Measurements from ENCODE around the gene RAB13. TPM values are rescaled to one million over a fixed set of nuclear protein-coding genes. Genes with fewer than 3 reads are reported as not detected.

The RAB13 gene
- total and polyA plus RNA-seq, 2 of the 8 experiments (the other 6 are each of a cell fraction or from before 2014, with no cell fraction given): 70.5 to 157 TPM

DNA sequence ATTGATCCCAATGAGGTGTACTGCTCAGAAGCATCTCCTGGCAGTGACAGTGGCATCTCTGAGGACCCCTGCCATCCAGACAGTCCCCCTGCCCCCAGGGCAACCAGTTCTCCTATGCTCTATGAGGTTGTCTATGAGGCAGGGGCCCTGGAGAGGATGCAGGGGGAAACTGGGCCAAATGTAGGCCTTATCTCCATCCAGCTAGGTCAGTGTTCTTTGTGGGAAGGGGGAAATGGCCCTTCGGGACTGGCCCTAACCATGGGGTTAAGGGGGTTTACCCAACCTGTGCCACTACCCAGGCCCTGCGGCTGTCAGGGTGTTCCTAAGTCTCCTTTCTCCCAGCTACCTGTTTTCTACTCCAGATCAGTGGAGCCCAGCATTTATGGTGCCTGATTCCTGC lies 17.2 kb downstream of the RAB13 start:
- H3K23me2 ChIP-seq (ENCODE audit: low read depth, low read length): peaks cover 13% of the 10 kb centered on the region; the same call in 1 of the 2 replicates
- H2BK120ac ChIP-seq (replicated peaks; ENCODE audit: low read depth, low read length): no peak overlapping the region
- no peak overlapping the region for H2BK5ac ChIP-seq (ENCODE audit: low read depth, low read length)
- peaks cover 0 to 20% of the 10 kb centered on the region in 2 experiments; a peak in 2 of 4 replicates for H3K79me2 ChIP-seq (ENCODE audit: control insufficient read depth in 1 of 2, insufficient read depth in 2 of 2, low read length in 2 of 2)
- H2AFZ ChIP-seq (ENCODE audit: low read length): no peak overlapping the region
- H2AK5ac ChIP-seq (ENCODE audit: low read depth, low read length): 0 out of 2 replicates have a peak overlapping the region, but pooled peaks have one; percentile 40
- H3K79me1 ChIP-seq (ENCODE audit: low read depth, low read length): no peaks in the 10 kb centered on the region; the same call in 1 of the 2 replicates
- POLR2A ChIA-PET (ENCODE audit: partially characterized antibody): interaction anchor here (0.6 to 15.7 kb wide), 7 partner anchors 7 to 297 kb away, joined by 3 to 454 read pairs (median 50); partner anchors contain the start of genes CRTC2, DENND4B, GATAD2B and JTB
- H3K36me3 ChIP-seq (ENCODE audit: control insufficient read depth in 2 of 4, insufficient read depth in 4 of 4, low read length in 3 of 4): peaks cover 0 to 16% (median 4%) of the 10 kb centered on the region in 4 experiments; a peak in 4 of 8 replicates
- WGBS, 2 experiments (ENCODE audit: extremely low coverage in 1 of 2, insufficient coverage in 1 of 2, insufficient read length in 1 of 2, insufficient replicate concordance in 2 of 2, low coverage in 1 of 2, low lambda C conversion rate in 2 of 2, missing lambda C conversion rate in 1 of 2): 80% methylated on average over 2 of the region's 2 CpGs; no CpG with 5 or more reads in 1 of the 2 experiments
- no peak overlapping the region for H4K91ac ChIP-seq (replicated peaks; ENCODE audit: insufficient read length, low read length)
- no peak overlapping the region for H2BK12ac ChIP-seq (ENCODE audit: low read depth, low read length)
- no peaks in the 10 kb centered on the region for H4K20me1 ChIP-seq (replicated peaks in 1 of 2; ENCODE audit: control insufficient read depth in 1 of 2, insufficient read depth in 2 of 2, low read length in 2 of 2)
- 0 out of 2 replicates have a peak overlapping the region, but pooled peaks have one; percentile 21 for H2BK20ac ChIP-seq (ENCODE audit: low read length)
- DNase-seq (ENCODE audit: low read depth in 1 of 2, low spot score in 2 of 2) (no peak), FAIRE-seq (no peak)
- no peak overlapping the region; a peak in 2 of 7 replicates for H3K9ac ChIP-seq (replicated peaks in 1 of 4; ENCODE audit: extremely low read depth in 1 of 4, low read depth in 3 of 4, low read length in 3 of 4)
- no peak overlapping the region for H3K18ac ChIP-seq (ENCODE audit: extremely low read depth, low read length)
- H3K4ac ChIP-seq (replicated peaks; ENCODE audit: insufficient read length, low read depth, low read length): no peak overlapping the region
- no peak for TF ChIP-seq TAF7 (optimal IDR thresholded peaks at IDR 0.05; ENCODE audit: borderline replicate concordance, low read depth, low read length)
- no peak for TF ChIP-seq SRF (IDR thresholded peaks at IDR 0.05; ENCODE audit: low read depth, low read length)
- no peak for TF ChIP-seq FOSL1 (IDR thresholded peaks at IDR 0.05; ENCODE audit: insufficient read depth, low read depth, low read length)
- TF ChIP-seq RBBP5 (IDR thresholded peaks at IDR 0.05; ENCODE audit: borderline replicate concordance, low read depth, low read length): no peak
- TF ChIP-seq KDM5A (IDR thresholded peaks at IDR 0.05; ENCODE audit: low read length): no peak
- TF ChIP-seq SIRT6 (IDR thresholded peaks at IDR 0.05; ENCODE audit: low read length): no peak
- TF ChIP-seq HDAC6 (IDR thresholded peaks at IDR 0.05; ENCODE audit: low read depth, low read length): no peak
- H3K14ac ChIP-seq (ENCODE audit: insufficient read length): no peak overlapping the region
- peak overlapping the region; percentile 69 to 91 for H3K4me2 ChIP-seq (ENCODE audit: insufficient read depth in 1 of 2, low read depth in 2 of 2, low read length in 2 of 2)
- H3K56ac ChIP-seq (replicated peaks; ENCODE audit: insufficient read length, low read depth, low read length): no peak overlapping the region
- peaks cover 0 to 12% (median 5%) of the 10 kb centered on the region in 4 experiments; a peak in 5 of 7 replicates for H3K4me1 ChIP-seq (replicated peaks in 1 of 4; ENCODE audit: control insufficient read depth in 3 of 4, insufficient read depth in 4 of 4, low read length in 3 of 4)
- H4K8ac ChIP-seq (ENCODE audit: extremely low read depth, insufficient read depth, low read length): no peak overlapping the region
- CTCF ChIA-PET (ENCODE audit: partially characterized antibody): interaction anchor here (1.0 to 4.5 kb wide), 4 partner anchors 9 to 171 kb away, joined by 3 to 29 read pairs (median 4); partner anchors contain the start of genes DENND4B and JTB
- peak overlapping the region; percentile 61; the same call in 1 of the 2 replicates for H3K27ac ChIP-seq (ENCODE audit: low read depth, low read length)
- H3K23ac ChIP-seq (ENCODE audit: insufficient read length): no peak overlapping the region
- H3K4me3 ChIP-seq (ENCODE audit: extremely low read depth in 1 of 4, insufficient read depth in 2 of 4, low read depth in 3 of 4, low read length in 4 of 4): peak overlapping the region; percentile 15 to 68 (median 57); a peak in 4 of 8 replicates
- peak overlapping the region; percentile 74; the same call in 1 of the 2 replicates for H2BK15ac ChIP-seq (ENCODE audit: low read length)
- H3K9me3 ChIP-seq (ENCODE audit: insufficient read depth in 2 of 2, low read depth in 1 of 2, low read length in 1 of 2): no peaks in the 10 kb centered on the region
- H4K5ac ChIP-seq (ENCODE audit: insufficient read length, low read depth, low read length): no peak overlapping the region
- no peaks in the 10 kb centered on the region for H3K27me3 ChIP-seq (replicated peaks in 1 of 4; ENCODE audit: control insufficient read depth in 3 of 4, extremely low read depth in 1 of 4, insufficient read depth in 3 of 4, low read length in 3 of 4)

All from H1 (cell line).